CD14-positive monocyte (primary cell): ENCODE data around the gene NTSR2. TPM values are rescaled to one million over a fixed set of nuclear protein-coding genes. Genes with fewer than 3 reads are reported as not detected.

Source experiments
- DNase-seq, 3 donors: peaks; one replicate each; pipeline ENCODE4 v3.0.0-alpha.2; 2011 to 2022
- H2AFZ ChIP-seq: 2 replicates; pipeline ENCODE4 v1.6.0; 2012; ENCODE audit warnings: mild to moderate bottlenecking, low read depth, low read length, inconsistent platforms; ENCODE audit not compliant: insufficient read depth, poor library complexity, severe bottlenecking
- H3K27ac ChIP-seq, 2 donors: 1 replicate in 1 of 2; 2 replicates in 1 of 2; pipeline ENCODE4 v1.5.1; 2012 to 2013; ENCODE audit warnings: low read length in 2 of 2, control low read depth in 1 of 2, inconsistent platforms in 1 of 2, low read depth in 1 of 2, mild to moderate bottlenecking in 1 of 2
- H3K27me3 ChIP-seq, 2 donors: one replicate each; pipeline versions ENCODE4 v1.6.0 to v1.6.1; 2011 to 2013; ENCODE audit warnings: low read length in 2 of 2; ENCODE audit not compliant: control insufficient read depth in 2 of 2, insufficient read depth in 2 of 2
- H3K36me3 ChIP-seq, 2 donors: replicated peaks in 1 of 2; 1 replicate in 1 of 2; 2 replicates in 1 of 2; pipeline versions ENCODE4 v1.5.1 to v1.6.1; 2012 to 2013; ENCODE audit warnings: low read length in 2 of 2, control low read depth in 1 of 2, inconsistent platforms in 1 of 2, mild to moderate bottlenecking in 1 of 2; ENCODE audit not compliant: insufficient read depth in 2 of 2, control insufficient read depth in 1 of 2
- H3K4me1 ChIP-seq, 2 donors: 1 replicate in 1 of 2; 2 replicates in 1 of 2; pipeline versions ENCODE4 v1.5.1 to v1.6.1; 2012 to 2013; ENCODE audit warnings: low read length in 2 of 2, control low read depth in 1 of 2, inconsistent platforms in 1 of 2, mild to moderate bottlenecking in 1 of 2, moderate library complexity in 1 of 2; ENCODE audit not compliant: insufficient read depth in 2 of 2, control insufficient read depth in 1 of 2
- H3K4me2 ChIP-seq: replicated peaks from 2 replicates; pipeline ENCODE3; 2012; ENCODE audit warnings: low read length, moderate library complexity, mild to moderate bottlenecking; ENCODE audit not compliant: poor library complexity, severe bottlenecking; ENCODE audit errors: extremely low read depth
- H3K4me3 ChIP-seq, 3 experiments: fragments of 200-600 bp in 1 of 3; sonication (generic) in 1 of 3; replicated peaks in 1 of 3; 1 replicate in 2 of 3; 2 replicates in 1 of 3; pipeline ENCODE4 v1.5.1; 2011 to 2013; ENCODE audit warnings: low read length in 3 of 3, mild to moderate bottlenecking in 3 of 3, control low read depth in 2 of 3, low read depth in 2 of 3, inconsistent platforms in 1 of 3, moderate library complexity in 1 of 3
- H3K79me2 ChIP-seq: 2 replicates; pipeline ENCODE4 v1.6.0; 2012; ENCODE audit warnings: mild to moderate bottlenecking, control low read depth, inconsistent platforms, low read length, moderate library complexity; ENCODE audit not compliant: insufficient read depth
- H3K9ac ChIP-seq: 2 replicates; pipeline ENCODE4 v1.6.0; 2017; ENCODE audit warnings: low read length, mild to moderate bottlenecking; ENCODE audit not compliant: insufficient read depth, poor library complexity, severe bottlenecking
- H3K9me3 ChIP-seq, 2 donors: replicated peaks in 1 of 2; 1 replicate in 1 of 2; 2 replicates in 1 of 2; pipeline versions ENCODE4 v1.5.1 to v1.6.1; 2012 to 2013; ENCODE audit warnings: low read length in 2 of 2, control low read depth in 1 of 2; ENCODE audit not compliant: control insufficient read depth in 1 of 2, insufficient read depth in 1 of 2
- H4K20me1 ChIP-seq: 2 replicates; pipeline ENCODE4 v1.6.0; 2012; ENCODE audit warnings: mild to moderate bottlenecking, low read length, control low read depth, moderate library complexity; ENCODE audit not compliant: insufficient read depth
- H3K27ac Mint-ChIP-seq, 7 donors: one replicate each; pipeline ENCODE4 v1.8.0; 2020; ENCODE audit warnings: mild to moderate bottlenecking in 7 of 7, mixed read lengths in 7 of 7, moderate library complexity in 6 of 7, inconsistent platforms in 2 of 7
- H3K27me3 Mint-ChIP-seq, 3 donors: one replicate each; pipeline ENCODE4 v1.8.0; 2021 to 2022; ENCODE audit warnings: low read depth in 3 of 3, mild to moderate bottlenecking in 3 of 3, mixed read lengths in 3 of 3, moderate library complexity in 3 of 3, inconsistent platforms in 1 of 3
- H3K36me3 Mint-ChIP-seq, 2 donors: one replicate each; pipeline ENCODE4 v1.8.0; 2020; ENCODE audit warnings: mixed read lengths in 2 of 2, inconsistent platforms in 1 of 2, mild to moderate bottlenecking in 1 of 2
- H3K4me1 Mint-ChIP-seq: one replicate; pipeline ENCODE4 v1.8.0; 2020; ENCODE audit warnings: mild to moderate bottlenecking, mixed read lengths
- H3K4me3 Mint-ChIP-seq, 2 donors: one replicate each; pipeline ENCODE4 v1.8.0; 2020; ENCODE audit warnings: mild to moderate bottlenecking in 2 of 2, mixed read lengths in 2 of 2, moderate library complexity in 1 of 2
- H3K9me3 Mint-ChIP-seq, 7 donors: one replicate each; pipeline ENCODE4 v1.8.0; 2020 to 2022; ENCODE audit warnings: mixed read lengths in 7 of 7, mild to moderate bottlenecking in 6 of 7, moderate library complexity in 6 of 7, inconsistent platforms in 2 of 7
- WGBS: methylation state at CpG from one replicate; pipeline ENCODE4 v1.1.5; 2013; ENCODE audit warnings: missing lambda C conversion rate; ENCODE audit not compliant: insufficient coverage; 5-methylcytosine and 5-hydroxymethylcytosine counted together
- intact Hi-C, 2 donors: fragments of 100-400 bp; cut with micrococcal nuclease; formaldehyde crosslinking; loops; one replicate each; pipeline versions ENCODE4 v1.15.0 to v1.15.1; 2023
- polyA plus RNA-seq, 3 donors: library from polyadenylated mRNA; depleted of rRNA in 1 of 3; unstranded in 2 of 3; stranded (reverse) in 1 of 3; fragments of 300-500 nt in 2 of 3; fragments of >200 nt in 1 of 3; fragmentation: Illumina TruSeq in 2 of 3; gene quantifications; 1 replicate in 2 of 3; 2 replicates in 1 of 3; pipeline ENCODE4 v1.2.3, GENCODE V29; 2012 to 2021
- TF ChIP-seq, protein P1 (sequence below): fragments of 200-600 bp; IDR thresholded peaks from one replicate; pipeline ENCODE4 v1.8.0; 2022; ENCODE audit warnings: antibody characterized with exemption, mild to moderate bottlenecking

Gene NTSR2
- polyA plus RNA-seq, 3 donors, result not detected

DNA sequence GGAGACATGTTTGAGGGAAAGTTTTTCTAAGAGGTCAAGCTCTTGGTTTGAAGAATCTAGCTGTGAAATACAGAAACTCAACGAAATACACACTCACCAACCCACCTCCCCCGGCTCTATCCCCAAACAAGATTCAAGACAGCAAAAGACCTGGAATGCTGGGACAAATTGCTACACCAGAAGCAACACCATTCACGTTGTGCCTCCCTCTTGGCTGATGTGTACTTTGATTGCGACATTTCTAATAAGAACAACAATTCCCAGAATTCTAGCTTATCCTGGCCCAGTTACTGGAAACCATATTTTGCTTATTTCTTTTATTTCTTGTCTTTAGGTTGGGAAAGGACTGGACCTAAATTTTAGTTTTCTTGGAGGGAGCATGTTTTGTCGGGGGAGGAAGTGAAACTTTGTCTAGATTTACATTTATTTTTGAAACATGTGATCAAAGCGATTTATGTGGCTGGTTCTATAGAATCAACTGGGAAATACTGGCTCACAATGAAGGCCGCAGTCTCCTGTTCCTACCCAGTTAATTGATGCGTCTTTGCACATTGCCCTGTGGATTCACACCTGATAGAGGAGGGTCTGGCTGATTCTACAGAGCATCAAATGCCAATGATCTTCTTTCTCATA, 46.8 kb upstream of the NTSR2 start:
- peak in 1 of 3 donors; percentile 28 for DNase-seq

DNA sequence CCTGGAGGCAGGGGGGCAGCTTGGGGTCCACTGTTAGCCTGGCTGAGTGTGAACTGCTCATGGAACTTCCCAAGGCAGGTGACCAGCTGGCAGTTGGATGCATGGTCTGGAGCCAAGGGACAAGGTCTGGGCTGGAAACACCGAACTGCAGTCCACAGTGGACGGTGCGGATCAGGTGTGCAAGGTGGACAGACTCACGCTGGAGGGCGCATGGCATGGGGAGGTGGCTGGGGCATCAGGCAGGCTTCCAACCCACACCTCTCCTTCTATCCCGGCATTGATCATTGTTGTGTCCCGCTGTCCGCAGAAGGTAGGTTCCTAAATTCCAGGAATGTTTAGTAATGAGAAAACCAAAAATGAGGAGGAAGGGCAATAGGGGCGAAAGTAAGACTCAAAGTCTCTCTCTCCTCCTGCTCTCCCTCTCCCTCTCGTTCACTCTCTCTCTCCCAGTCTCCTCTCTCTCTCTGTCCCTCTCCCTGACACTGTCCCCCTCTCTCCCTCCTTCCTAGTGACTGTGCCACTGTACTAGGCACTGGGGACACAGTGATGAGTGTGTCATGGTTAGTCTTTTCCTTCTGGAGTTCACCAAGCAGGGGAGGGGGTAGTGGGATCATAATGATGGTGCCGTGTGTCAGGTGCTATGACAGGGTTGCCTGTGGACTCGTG, 46.1 kb upstream of the NTSR2 start:
- H3K4me3 ChIP-seq, result no peak overlapping the region
- WGBS, result 94% methylated on average over 5 of the region's 12 CpGs
- no peak overlapping the region for H3K9ac ChIP-seq
- no peaks in the 10 kb centered on the region for H3K36me3 ChIP-seq
- TF ChIP-seq, protein P1, sequence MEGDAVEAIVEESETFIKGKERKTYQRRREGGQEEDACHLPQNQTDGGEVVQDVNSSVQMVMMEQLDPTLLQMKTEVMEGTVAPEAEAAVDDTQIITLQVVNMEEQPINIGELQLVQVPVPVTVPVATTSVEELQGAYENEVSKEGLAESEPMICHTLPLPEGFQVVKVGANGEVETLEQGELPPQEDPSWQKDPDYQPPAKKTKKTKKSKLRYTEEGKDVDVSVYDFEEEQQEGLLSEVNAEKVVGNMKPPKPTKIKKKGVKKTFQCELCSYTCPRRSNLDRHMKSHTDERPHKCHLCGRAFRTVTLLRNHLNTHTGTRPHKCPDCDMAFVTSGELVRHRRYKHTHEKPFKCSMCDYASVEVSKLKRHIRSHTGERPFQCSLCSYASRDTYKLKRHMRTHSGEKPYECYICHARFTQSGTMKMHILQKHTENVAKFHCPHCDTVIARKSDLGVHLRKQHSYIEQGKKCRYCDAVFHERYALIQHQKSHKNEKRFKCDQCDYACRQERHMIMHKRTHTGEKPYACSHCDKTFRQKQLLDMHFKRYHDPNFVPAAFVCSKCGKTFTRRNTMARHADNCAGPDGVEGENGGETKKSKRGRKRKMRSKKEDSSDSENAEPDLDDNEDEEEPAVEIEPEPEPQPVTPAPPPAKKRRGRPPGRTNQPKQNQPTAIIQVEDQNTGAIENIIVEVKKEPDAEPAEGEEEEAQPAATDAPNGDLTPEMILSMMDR, result no peak
- intact Hi-C loops, result no loop called here
- no peaks in the 10 kb centered on the region for H3K79me2 ChIP-seq
- peaks cover 33% of the 10 kb centered on the region for H3K4me1 Mint-ChIP-seq
- H4K20me1 ChIP-seq, result no peaks in the 10 kb centered on the region
- H3K36me3 Mint-ChIP-seq, result no peaks in the 10 kb centered on the region
- no peaks in the 10 kb centered on the region for H3K27me3 ChIP-seq
- H3K4me1 ChIP-seq, result peaks cover 26 to 29% of the 10 kb centered on the region in 2 donors
- no peaks in the 10 kb centered on the region for H3K9me3 Mint-ChIP-seq
- H3K27ac Mint-ChIP-seq, result peak overlapping the region in 2 of 7 donors; percentile 15 to 78
- no peak for DNase-seq
- H2AFZ ChIP-seq, result no peak overlapping the region
- H3K27ac ChIP-seq, result no peak overlapping the region
- peaks cover 4% of the 10 kb centered on the region in 3 donors for H3K27me3 Mint-ChIP-seq
- no peak overlapping the region for H3K4me3 Mint-ChIP-seq
- H3K9me3 ChIP-seq, result no peaks in the 10 kb centered on the region
- H3K4me2 ChIP-seq, result no peak overlapping the region

More for the DNA sequence above, 46.8 kb upstream of the NTSR2 start:
- no peak overlapping the region for H3K4me2 ChIP-seq
- H3K27me3 ChIP-seq, result no peaks in the 10 kb centered on the region
- no peaks in the 10 kb centered on the region for H4K20me1 ChIP-seq
- peaks cover 19 to 22% of the 10 kb centered on the region in 2 donors for H3K4me1 ChIP-seq
- no peak overlapping the region for H3K27ac ChIP-seq
- Mint-ChIP-seq H3K9me3 (no peaks in the 10 kb centered on the region), H3K27ac (peak overlapping the region in 1 of 7 donors; percentile 78), H3K27me3 (peaks cover 4 to 5% (median 4%) of the 10 kb centered on the region in 3 donors), H3K4me3 (no peak overlapping the region), H3K36me3 (no peaks in the 10 kb centered on the region), H3K4me1 (peaks cover 28% of the 10 kb centered on the region)
- TF ChIP-seq, protein P1, result no peak
- H3K36me3 ChIP-seq, result no peaks in the 10 kb centered on the region
- H2AFZ ChIP-seq, result no peak overlapping the region
- no peak overlapping the region for H3K9ac ChIP-seq
- intact Hi-C loops, result no loop called here
- WGBS, result 71% methylated on average over 6 of the region's 8 CpGs
- H3K79me2 ChIP-seq, result no peaks in the 10 kb centered on the region
- H3K9me3 ChIP-seq, result no peaks in the 10 kb centered on the region
- H3K4me3 ChIP-seq, result no peak overlapping the region
